HepG2 (cell line): ENCODE measurements around the gene FBXW5. TPM values are rescaled to one million over a fixed set of nuclear protein-coding genes. Genes with fewer than 3 reads are reported as not detected.

Experiments
- ARNTL ChIP-seq: sonication (generic); formaldehyde crosslinking; IDR thresholded peaks from 2 replicates; pipeline ENCODE4 v1.4.0; 2020; ENCODE audit warnings: mild to moderate bottlenecking, missing genetic modification reagents
- ATF3 ChIP-seq: sonication (generic); formaldehyde crosslinking; IDR thresholded peaks from 2 replicates; pipeline ENCODE4 v1.4.0; 2020; ENCODE audit warnings: missing genetic modification reagents
- DZIP1 ChIP-seq: sonication (generic); formaldehyde crosslinking; IDR thresholded peaks from 2 replicates; pipeline ENCODE4 v1.5.0; 2020; ENCODE audit warnings: mild to moderate bottlenecking, missing genetic modification reagents
- ETS1 ChIP-seq: sonication (generic); formaldehyde crosslinking; IDR thresholded peaks from 2 replicates; pipeline ENCODE4 v1.4.0; 2020; ENCODE audit warnings: missing genetic modification reagents
- HNRNPL ChIP-seq: fragments of 200-400 bp; formaldehyde crosslinking; IDR thresholded peaks from 2 replicates; pipeline ENCODE4 v1.6.1; 2017; ENCODE audit warnings: mild to moderate bottlenecking, low read depth, low read length
- MYC ChIP-seq: sonication (generic); formaldehyde crosslinking; IDR thresholded peaks from 2 replicates; pipeline ENCODE4 v1.9.0; 2021; ENCODE audit warnings: missing genetic modification reagents, borderline replicate concordance
- NRL ChIP-seq: sonication (generic); formaldehyde crosslinking; IDR thresholded peaks from 2 replicates; pipeline ENCODE4 v1.5.0; 2020; ENCODE audit warnings: missing genetic modification reagents, mild to moderate bottlenecking, moderate library complexity, borderline replicate concordance
- SMAD3 ChIP-seq: sonication (generic); formaldehyde crosslinking; IDR thresholded peaks from 2 replicates; pipeline ENCODE4 v1.4.0; 2020; ENCODE audit warnings: missing genetic modification reagents
- SP4 ChIP-seq: sonication (generic); formaldehyde crosslinking; IDR thresholded peaks from 2 replicates; pipeline ENCODE4 v1.8.1; 2023; ENCODE audit warnings: mild to moderate bottlenecking, missing genetic modification reagents
- UBTF ChIP-seq: sonication (generic); formaldehyde crosslinking; IDR thresholded peaks from 2 replicates; pipeline ENCODE4 v1.4.0; 2020; ENCODE audit warnings: mild to moderate bottlenecking, missing genetic modification reagents
- WIZ ChIP-seq: sonication (generic); formaldehyde crosslinking; IDR thresholded peaks from 2 replicates; pipeline ENCODE4 v1.5.1; 2020; ENCODE audit warnings: mild to moderate bottlenecking, missing genetic modification reagents
- ZGPAT ChIP-seq: IDR thresholded peaks from 2 replicates; pipeline ENCODE4 v1.6.1; 2016; ENCODE audit warnings: mild to moderate bottlenecking
- ZNF503 ChIP-seq: sonication (generic); formaldehyde crosslinking; IDR thresholded peaks from 2 replicates; pipeline ENCODE4 v1.4.0; 2020; ENCODE audit warnings: missing genetic modification reagents
- ZNF510 ChIP-seq: sonication (generic); formaldehyde crosslinking; IDR thresholded peaks from 2 replicates; pipeline ENCODE4 v1.4.0; 2020; ENCODE audit warnings: low read depth, mild to moderate bottlenecking, missing genetic modification reagents
- polyA plus RNA-seq, 8 experiments: library from polyadenylated mRNA; depleted of rRNA in 3 of 8; stranded (reverse) in 7 of 8; unstranded in 1 of 8; fragments of >200 nt; fragmentation: Illumina TruSeq in 4 of 8; extraction: Trizol in 4 of 8; gene quantifications; 2 replicates each; pipeline versions ENCODE4 v1.2.1 to v1.2.3, GENCODE V29; 2011 to 2016; ENCODE audit warnings: low read depth in 4 of 8, missing spikeins in 1 of 8, mixed read lengths in 1 of 8; ENCODE audit not compliant: insufficient read depth in 1 of 8
- total RNA-seq, 5 experiments: library from RNA; depleted of rRNA; stranded (reverse); fragments of >200 nt; fragmentation: Illumina TruSeq; extraction: Trizol; gene quantifications; 2 replicates each; pipeline ENCODE4 v1.2.3, GENCODE V29; 2016; ENCODE audit warnings: low read depth in 1 of 5

Gene FBXW5
- total and polyA plus RNA-seq, 2 of the 13 experiments (the other 11 are each of a cell fraction or from before 2014, with no cell fraction given), result 52.0 to 60.4 TPM

- TF ChIP-seq DZIP1, result 0 out of 2 replicates have a peak, but pooled peaks have one; percentile 20
- TF ChIP-seq SMAD3 (CRISPR knock-in tag), result no peak
- TF ChIP-seq ZGPAT (CRISPR knock-in tag), result peak; percentile 33; the same call in 1 of the 2 replicates
- peak; percentile 31; the same call in 1 of the 2 replicates for TF ChIP-seq ZNF510 (CRISPR knock-in tag)
- TF ChIP-seq WIZ (CRISPR knock-in tag), result peak; percentile 76; the same call in 1 of the 2 replicates
- 0 out of 2 replicates have a peak, but pooled peaks have one; percentile 24 for TF ChIP-seq MYC (CRISPR knock-in tag)
- 0 out of 2 replicates have a peak, but pooled peaks have one; percentile 34 for TF ChIP-seq NRL (CRISPR knock-in tag)
- TF ChIP-seq ZNF503 (CRISPR knock-in tag), result peak; percentile 53; the same call in 1 of the 2 replicates
- 0 out of 2 replicates have a peak, but pooled peaks have one; percentile 26 for TF ChIP-seq ARNTL (CRISPR knock-in tag)
- 0 out of 2 replicates have a peak, but pooled peaks have one; percentile 12 for TF ChIP-seq SP4 (CRISPR knock-in tag)
- 0 out of 2 replicates have a peak, but pooled peaks have one; percentile 18 for TF ChIP-seq HNRNPL
- TF ChIP-seq ATF3 (CRISPR knock-in tag), result no peak
- TF ChIP-seq UBTF (CRISPR knock-in tag), result peak; percentile 56; the same call in 1 of the 2 replicates
- 0 out of 2 replicates have a peak, but pooled peaks have one; percentile 24 for TF ChIP-seq ETS1
These were observed 987 bp downstream of the FBXW5 start (continued) for GRCh38 chr9:136943291-136944211.
